Nephron progenitor cell (in vitro differentiated cells): Measurements from ENCODE around the gene SPSB3.

Source experiments
- DNase-seq: peaks from one replicate; pipeline ENCODE4 v3.0.0; 2021
- H3K27ac Mint-ChIP-seq: 2 replicates; pipeline ENCODE4 v1.8.0; 2021; ENCODE audit warnings: mild to moderate bottlenecking, moderate library complexity, mixed read lengths
- H3K27me3 Mint-ChIP-seq: 2 replicates; pipeline ENCODE4 v1.8.0; 2021; ENCODE audit warnings: mild to moderate bottlenecking, low read depth, mixed read lengths; ENCODE audit not compliant: poor library complexity
- H3K36me3 Mint-ChIP-seq: 2 replicates; pipeline ENCODE4 v1.8.0; 2021; ENCODE audit warnings: low read depth, mixed read lengths
- H3K4me1 Mint-ChIP-seq: 2 replicates; pipeline ENCODE4 v1.8.0; 2021; ENCODE audit warnings: mixed read lengths
- H3K4me3 Mint-ChIP-seq: 2 replicates; pipeline ENCODE4 v1.8.0; 2021; ENCODE audit warnings: mild to moderate bottlenecking, moderate library complexity, mixed read lengths
- H3K9me3 Mint-ChIP-seq: 2 replicates; pipeline ENCODE4 v1.8.0; 2021; ENCODE audit warnings: mild to moderate bottlenecking, moderate library complexity, mixed read lengths
- CTCF ChIP-seq: fragments of 200-600 bp; sonication (generic); IDR thresholded peaks from 2 replicates; pipeline ENCODE4 v1.5.0; 2021; ENCODE audit warnings: antibody characterized with exemption

The SPSB3 gene

DNA sequence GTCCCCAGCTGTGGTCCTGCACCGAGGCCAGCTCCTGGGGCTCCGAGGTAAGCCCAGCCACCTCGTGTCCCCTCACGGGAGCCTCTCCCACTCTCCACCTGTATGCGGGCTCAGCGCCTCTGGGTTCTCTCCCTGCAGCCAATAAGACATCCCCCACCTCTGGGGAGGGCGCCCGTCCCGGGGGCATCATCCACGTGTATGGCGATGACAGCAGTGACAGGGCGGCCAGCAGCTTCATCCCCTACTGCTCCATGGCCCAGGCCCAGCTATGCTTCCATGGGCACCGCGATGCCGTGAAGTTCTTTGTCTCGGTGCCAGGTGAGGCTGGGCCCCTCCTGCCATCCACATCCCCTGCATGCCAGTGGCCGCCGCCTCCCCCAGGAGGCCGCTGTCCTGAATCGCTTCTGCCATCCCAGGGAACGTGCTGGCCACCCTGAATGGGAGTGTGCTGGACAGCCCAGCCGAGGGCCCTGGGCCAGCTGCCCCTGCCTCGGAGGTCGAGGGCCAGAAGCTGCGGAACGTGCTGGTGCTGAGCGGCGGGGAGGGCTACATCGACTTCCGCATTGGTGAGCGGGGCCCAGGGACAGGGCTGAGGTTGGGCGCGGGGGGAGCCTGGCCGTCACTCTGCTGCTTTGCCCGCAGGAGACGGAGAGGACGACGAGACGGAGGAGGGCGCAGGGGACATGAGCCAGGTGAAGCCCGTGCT lies 14.2 kb downstream of the SPSB3 start:
- H3K27me3 Mint-ChIP-seq: no peaks in the 10 kb centered on the region
- H3K4me1 Mint-ChIP-seq: peaks cover 8% of the 10 kb centered on the region
- H3K9me3 Mint-ChIP-seq: no peaks in the 10 kb centered on the region

DNA sequence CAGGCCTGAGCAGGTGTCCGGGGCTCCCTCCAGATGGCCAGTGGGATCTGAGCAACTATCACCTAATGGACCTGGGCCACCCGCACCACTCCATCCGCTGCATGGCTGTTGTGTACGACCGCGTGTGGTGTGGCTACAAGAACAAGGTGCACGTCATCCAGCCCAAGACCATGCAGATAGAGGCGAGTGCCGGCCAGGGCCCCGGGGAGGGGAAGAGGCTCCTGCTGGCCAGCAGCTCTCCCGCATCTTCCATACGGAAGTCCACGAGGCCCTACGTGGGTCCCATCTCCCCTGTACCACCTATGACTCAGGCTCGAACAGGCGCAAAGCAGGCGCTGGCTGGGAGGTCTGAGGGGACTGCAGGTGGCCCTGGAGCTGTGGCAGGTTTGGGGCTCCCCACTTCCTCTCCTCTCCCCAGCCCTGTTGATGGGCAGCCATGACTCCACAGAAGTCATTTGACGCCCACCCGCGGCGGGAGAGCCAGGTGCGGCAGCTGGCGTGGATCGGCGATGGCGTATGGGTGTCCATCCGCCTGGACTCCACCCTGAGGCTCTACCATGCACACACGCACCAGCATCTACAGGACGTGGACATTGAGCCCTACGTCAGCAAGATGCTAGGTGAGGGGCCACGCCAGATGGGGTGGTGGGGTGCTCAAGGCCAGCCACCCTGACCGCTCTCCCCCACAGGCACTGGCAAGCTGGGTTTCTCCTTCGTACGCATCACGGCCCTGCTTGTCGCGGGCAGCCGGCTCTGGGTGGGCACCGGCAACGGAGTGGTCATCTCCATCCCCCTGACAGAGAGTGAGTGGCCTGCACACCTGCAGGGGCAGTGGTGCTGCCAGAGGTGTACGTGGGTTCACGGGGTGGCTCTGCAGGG lies 15.0 kb downstream of the SPSB3 start:
- Mint-ChIP-seq H3K27ac (no peak overlapping the region), H3K4me3 (no peak overlapping the region), H3K27me3 (no peaks in the 10 kb centered on the region), H3K9me3 (no peaks in the 10 kb centered on the region), H3K36me3 (no peaks in the 10 kb centered on the region), H3K4me1 (peaks cover 9% of the 10 kb centered on the region)
- no peak for DNase-seq
- TF ChIP-seq CTCF: no peak

More for the DNA sequence above, 14.2 kb downstream of the SPSB3 start:
- no peak overlapping the region for H3K4me3 Mint-ChIP-seq
- TF ChIP-seq CTCF: no peak
- no peak overlapping the region for H3K27ac Mint-ChIP-seq
- DNase-seq: no peak
- H3K36me3 Mint-ChIP-seq: no peaks in the 10 kb centered on the region

DNA sequence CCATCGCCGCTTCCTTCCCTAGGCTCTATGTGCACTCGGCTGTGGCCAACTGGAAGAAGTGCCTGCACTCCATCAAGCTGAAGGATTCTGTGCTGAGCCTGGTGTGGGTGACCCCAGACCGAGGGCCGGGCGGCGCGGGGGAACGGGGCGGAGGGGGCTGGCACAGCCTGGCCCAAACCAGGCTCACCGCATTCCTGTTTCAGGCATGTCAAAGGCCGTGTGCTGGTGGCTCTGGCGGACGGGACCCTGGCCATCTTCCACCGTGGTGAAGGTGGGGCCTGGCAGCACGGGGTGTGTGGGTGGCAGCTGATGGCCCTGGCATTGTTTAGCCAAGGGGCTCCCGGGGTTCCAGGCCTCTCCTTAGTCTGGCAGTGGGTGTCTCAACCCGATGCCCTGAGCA lies 15.7 kb downstream of the SPSB3 start:
- no peak overlapping the region for H3K4me3 Mint-ChIP-seq
- DNase-seq: no peak
- TF ChIP-seq CTCF: no peak
- H3K36me3 Mint-ChIP-seq: no peaks in the 10 kb centered on the region
- no peaks in the 10 kb centered on the region for H3K9me3 Mint-ChIP-seq
- peaks cover 7% of the 10 kb centered on the region for H3K4me1 Mint-ChIP-seq
- no peaks in the 10 kb centered on the region for H3K27me3 Mint-ChIP-seq
- no peak overlapping the region for H3K27ac Mint-ChIP-seq

DNA sequence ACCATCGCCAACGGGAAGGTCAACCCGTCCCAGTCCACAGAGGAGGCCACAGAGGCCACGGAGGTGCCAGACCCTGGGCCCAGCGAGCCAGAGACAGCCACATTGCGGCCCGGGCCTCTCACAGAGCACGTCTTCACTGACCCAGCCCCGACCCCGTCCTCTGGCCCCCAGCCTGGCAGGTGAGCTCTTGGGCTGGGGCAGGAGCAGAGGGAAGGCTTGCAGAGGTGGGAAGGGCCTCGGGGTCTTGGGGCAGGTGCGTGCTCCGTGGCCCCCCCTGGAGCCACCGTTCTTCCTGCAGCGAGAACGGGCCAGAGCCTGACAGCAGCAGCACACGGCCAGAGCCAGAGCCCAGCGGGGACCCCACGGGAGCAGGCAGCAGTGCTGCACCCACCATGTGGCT lies 16.1 kb downstream of the SPSB3 start:
- no peak overlapping the region for H3K4me3 Mint-ChIP-seq
- H3K4me1 Mint-ChIP-seq: peaks cover 6% of the 10 kb centered on the region
- H3K9me3 Mint-ChIP-seq: no peaks in the 10 kb centered on the region
- no peak for TF ChIP-seq CTCF
- peaks cover 4% of the 10 kb centered on the region for H3K36me3 Mint-ChIP-seq
- peaks cover 1% of the 10 kb centered on the region for H3K27me3 Mint-ChIP-seq
- DNase-seq: no peak
- H3K27ac Mint-ChIP-seq: no peak overlapping the region

DNA sequence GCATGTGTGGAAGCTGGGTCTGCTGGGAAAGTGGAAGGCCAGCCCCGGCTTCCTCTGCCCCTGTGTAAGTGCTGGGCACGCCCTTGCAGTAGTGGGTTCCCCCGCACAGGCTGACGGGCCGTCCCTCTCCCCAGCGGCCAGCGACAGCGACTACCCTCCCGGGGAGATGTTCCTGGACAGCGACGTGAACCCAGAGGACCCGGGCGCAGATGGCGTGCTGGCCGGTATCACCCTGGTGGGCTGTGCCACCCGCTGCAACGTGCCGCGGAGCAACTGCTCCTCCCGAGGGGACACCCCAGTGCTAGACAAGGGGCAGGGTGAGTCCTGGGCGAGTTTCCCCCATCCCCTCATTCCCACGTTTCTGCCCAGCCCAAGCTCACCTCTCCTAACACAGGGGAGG lies 16.5 kb downstream of the SPSB3 start:
- Mint-ChIP-seq H3K27ac (no peak overlapping the region), H3K4me3 (no peak overlapping the region), H3K36me3 (peaks cover 7% of the 10 kb centered on the region), H3K9me3 (no peaks in the 10 kb centered on the region), H3K27me3 (peaks cover 4% of the 10 kb centered on the region), H3K4me1 (peaks cover 6% of the 10 kb centered on the region)
- no peak for TF ChIP-seq CTCF
- no peak for DNase-seq
